Uterus (tissue), 2 donors: Measurements from ENCODE around the gene CPVL.

ENCODE experiments used
- CTCF ChIP-seq, 4 experiments: fragments of 200-600 bp in 2 of 4; fragments of 450-650 bp in 2 of 4; sonication (generic) in 2 of 4; IDR thresholded peaks; one replicate each; pipeline ENCODE4 v1.5.1; 2016 to 2019; ENCODE audit warnings: antibody characterized with exemption in 4 of 4, mild to moderate bottlenecking in 2 of 4, moderate library complexity in 1 of 4
- POLR2A ChIP-seq, 2 donors: fragments of 450-650 bp; IDR thresholded peaks; one replicate each; pipeline ENCODE4 v1.6.1; 2016; ENCODE audit warnings: antibody characterized with exemption in 2 of 2, mild to moderate bottlenecking in 1 of 2, moderate library complexity in 1 of 2

- TF ChIP-seq CTCF (IDR thresholded peaks at IDR 0.05) (no peak), POLR2A (IDR thresholded peaks at IDR 0.05) (no peak)
Observed at GRCh38 chr7:29173458-29173857, 27.1 kb upstream of the CPVL start.
